Kidney (tissue), 14 donors: ENCODE results near the gene MBIP. TPM values are rescaled to one million over a fixed set of nuclear protein-coding genes. Genes with fewer than 3 reads are reported as not detected.

Experiments used
- DNase-seq, 5 donors: peaks; one replicate each; pipeline ENCODE4 v3.0.0-alpha.2; 2013 to 2020
- FAIRE-seq: peaks from 2 replicates; lab custom pipeline; 2012; peaks lifted over from hg19 to GRCh38; lab: Jason Lieb, UNC
- H3K27ac ChIP-seq, 2 donors: one replicate each; pipeline ENCODE4 v1.7.0; 2013; ENCODE audit warnings: low read depth in 2 of 2, low read length in 2 of 2, inconsistent platforms in 1 of 2
- H3K27me3 ChIP-seq: one replicate; pipeline ENCODE4 v1.7.1; 2013; ENCODE audit warnings: low read length, inconsistent platforms; ENCODE audit not compliant: control insufficient read depth, insufficient read depth
- H3K36me3 ChIP-seq, 3 donors: one replicate each; pipeline versions ENCODE4 v1.7.0 to v1.7.1; 2013; ENCODE audit warnings: low read length in 3 of 3, control low read depth in 1 of 3, inconsistent platforms in 1 of 3; ENCODE audit not compliant: insufficient read depth in 3 of 3, control insufficient read depth in 2 of 3
- H3K4me1 ChIP-seq, 3 donors: one replicate each; pipeline versions ENCODE4 v1.7.0 to v1.7.1; 2013; ENCODE audit warnings: low read length in 3 of 3, inconsistent platforms in 1 of 3, low read depth in 1 of 3; ENCODE audit not compliant: control insufficient read depth in 2 of 3, insufficient read depth in 2 of 3
- H3K4me3 ChIP-seq, 3 donors: one replicate each; pipeline versions ENCODE4 v1.7.0 to v1.8.1; 2013; ENCODE audit warnings: low read length in 3 of 3, control low read depth in 1 of 3, inconsistent platforms in 1 of 3
- H3K9ac ChIP-seq, 3 donors: one replicate each; pipeline versions ENCODE4 v1.7.0 to v1.7.1; 2013; ENCODE audit warnings: low read length in 3 of 3, control low read depth in 1 of 3, inconsistent platforms in 1 of 3
- H3K9me3 ChIP-seq, 3 donors: one replicate each; pipeline versions ENCODE4 v1.7.0 to v1.7.1; 2013; ENCODE audit warnings: low read length in 3 of 3, control low read depth in 1 of 3, inconsistent platforms in 1 of 3; ENCODE audit not compliant: control insufficient read depth in 2 of 3, insufficient read depth in 1 of 3
- CTCF ChIP-seq: IDR thresholded peaks from 3 replicates; pipeline ENCODE4 v1.5.1; 2012; ENCODE audit warnings: mild to moderate bottlenecking, moderate library complexity, borderline replicate concordance; ENCODE audit not compliant: insufficient read depth; ENCODE audit errors: extremely low read depth
- intact Hi-C: fragments of 100-400 bp; cut with DNase I; formaldehyde crosslinking; loops from one replicate; pipeline ENCODE4 v1.11.1; 2022
- polyA plus RNA-seq: library from polyadenylated mRNA; stranded (reverse); fragments of 350-450 nt; fragmentation: Illumina TruSeq; extraction: RNeasy Lipid Tissue Mini Kit (QIAGEN cat#74804); gene quantifications from one replicate; pipeline ENCODE4 v1.2.3, GENCODE V29; 2014; ENCODE audit warnings: low read depth, low replicate concordance; ENCODE audit not compliant: insufficient read depth
- total RNA-seq: library from RNA; stranded (reverse); fragmentation: NEBNext Ultra II Directional; extraction: Animal tissue kit (Norgen Biotek cat#: 25700); gene quantifications from one replicate; pipeline ENCODE4 v1.2.1, GENCODE V29; 2021
- donor health status: control.
- donor health status: control.
- donor health status: control.
- donor health status: control.
- donor health status: control.
- donor health status: DM: yes; HTN: yes; CAD: no.
- donor health status: Normal renal cell carcinoma (clear cell type).

Gene MBIP
- total and polyA plus RNA-seq, 2 donors from 2014 or later = 21.4 to 28.8 TPM

GRCh38 chr14:36264107-36264506, 56.3 kb downstream of the MBIP start:
- no peaks in the 10 kb centered on the region for H3K4me1 ChIP-seq
- no peaks in the 10 kb centered on the region for H3K36me3 ChIP-seq
- H3K27me3 ChIP-seq = no peaks in the 10 kb centered on the region
- no peak for DNase-seq
- intact Hi-C loops = no loop called here
- H3K9ac ChIP-seq = no peak overlapping the region
- FAIRE-seq = no peak
- H3K27ac ChIP-seq = no peak overlapping the region
- H3K4me3 ChIP-seq = no peak overlapping the region
- H3K9me3 ChIP-seq = no peaks in the 10 kb centered on the region
- TF ChIP-seq CTCF = no peak

GRCh38 chr14:36260970-36261640, 59.3 kb downstream of the MBIP start:
- no peak for DNase-seq
- Histone ChIP-seq H3K36me3 (no peaks in the 10 kb centered on the region), H3K27ac (no peak overlapping the region), H3K4me1 (no peaks in the 10 kb centered on the region), H3K9ac (no peak overlapping the region), H3K9me3 (no peaks in the 10 kb centered on the region), H3K4me3 (no peak overlapping the region), H3K27me3 (no peaks in the 10 kb centered on the region)
- TF ChIP-seq CTCF = no peak
- no peak for FAIRE-seq
- intact Hi-C loops = no loop called here

- intact Hi-C loops = no loop called here
- FAIRE-seq = no peak
- TF ChIP-seq CTCF = no peak
Observed at GRCh38 chr14:36258241-36258640, 62.2 kb downstream of the MBIP start.

More at GRCh38 chr14:36258241-36258640, 62.2 kb downstream of the MBIP start:
- Histone ChIP-seq H3K4me3 (no peak overlapping the region), H3K4me1 (no peaks in the 10 kb centered on the region), H3K27ac (no peak overlapping the region), H3K9me3 (no peaks in the 10 kb centered on the region), H3K27me3 (no peaks in the 10 kb centered on the region), H3K9ac (no peak overlapping the region), H3K36me3 (no peaks in the 10 kb centered on the region)
- DNase-seq = no peak
